Hepatocyte (in vitro differentiated cells): Measurements from ENCODE around the gene OR12D2. TPM values are rescaled to one million over a fixed set of nuclear protein-coding genes. Genes with fewer than 3 reads are reported as not detected.
"Not testable (repeated sequence)": the region's sequence is repeated elsewhere in the genome, so short reads cannot be mapped to it uniquely, and the experiment has no call there.

Experiments used
- DNase-seq: peaks from one replicate; pipeline ENCODE4 v3.0.0-alpha.2; 2016; ENCODE audit warnings: low spot score
- H2AFZ ChIP-seq: fragments of 200-600 bp; sonication (generic); 2 replicates; pipeline ENCODE4 v1.6.0; 2016; ENCODE audit warnings: antibody characterized with exemption, mild to moderate bottlenecking
- H3K27ac ChIP-seq: fragments of 200-600 bp; sonication (generic); 2 replicates; pipeline ENCODE4 v1.5.1; 2016; ENCODE audit warnings: mild to moderate bottlenecking
- H3K27me3 ChIP-seq: fragments of 200-600 bp; sonication (generic); 2 replicates; pipeline ENCODE4 v1.6.1; 2016
- H3K36me3 ChIP-seq: fragments of 200-600 bp; sonication (generic); replicated peaks from 2 replicates; pipeline ENCODE4 v1.5.1; 2016; ENCODE audit warnings: low read depth; ENCODE audit not compliant: insufficient read depth
- H3K4me1 ChIP-seq: fragments of 200-600 bp; sonication (generic); 2 replicates; pipeline ENCODE4 v1.5.1; 2016; ENCODE audit warnings: mild to moderate bottlenecking, moderate library complexity; ENCODE audit not compliant: insufficient read depth
- H3K4me2 ChIP-seq: fragments of 200-600 bp; sonication (generic); 2 replicates; pipeline ENCODE4 v1.6.0; 2016
- H3K4me3 ChIP-seq: fragments of 200-600 bp; sonication (generic); 2 replicates; pipeline ENCODE4 v1.5.1; 2016; ENCODE audit warnings: mild to moderate bottlenecking
- H3K79me2 ChIP-seq: fragments of 200-600 bp; sonication (generic); 2 replicates; pipeline ENCODE4 v1.6.0; 2017; ENCODE audit warnings: mild to moderate bottlenecking
- H3K9me2 ChIP-seq: fragments of 200-600 bp; sonication (generic); replicated peaks from 2 replicates; pipeline ENCODE4 v1.6.0; 2017; ENCODE audit warnings: mild to moderate bottlenecking; ENCODE audit not compliant: insufficient read depth
- H3K9me3 ChIP-seq: fragments of 200-600 bp; sonication (generic); 2 replicates; pipeline ENCODE4 v1.5.1; 2016; ENCODE audit warnings: low read depth, mild to moderate bottlenecking
- H4K20me1 ChIP-seq: fragments of 200-600 bp; sonication (generic); 2 replicates; pipeline ENCODE4 v1.6.0; 2016; ENCODE audit warnings: mild to moderate bottlenecking; ENCODE audit not compliant: insufficient read depth, poor library complexity, severe bottlenecking
- CTCF ChIP-seq: fragments of 200-600 bp; sonication (generic); IDR thresholded peaks from 2 replicates; pipeline ENCODE4 v1.5.1; 2016; ENCODE audit warnings: antibody characterized with exemption, mild to moderate bottlenecking; ENCODE audit not compliant: poor library complexity
- EZH2 ChIP-seq: fragments of 200-600 bp; sonication (generic); IDR thresholded peaks from 2 replicates; pipeline ENCODE4 v1.6.1; 2016; ENCODE audit warnings: antibody characterized with exemption, mild to moderate bottlenecking, borderline replicate concordance
- EZH2phosphoT487 ChIP-seq: fragments of 200-600 bp; sonication (generic); IDR thresholded peaks from one replicate; pipeline ENCODE4 v1.6.1; 2018; ENCODE audit warnings: antibody characterized with exemption, mild to moderate bottlenecking, low read depth, moderate library complexity; ENCODE audit not compliant: unreplicated experiment, severe bottlenecking
- WGBS: methylation state at CpG from one replicate; pipeline ENCODE4 v1.1.6; 2016; ENCODE audit warnings: low lambda C conversion rate; ENCODE audit errors: missing lambda C conversion rate; 5-methylcytosine and 5-hydroxymethylcytosine counted together
- polyA plus RNA-seq: library from polyadenylated mRNA; unstranded; fragments of >200 nt; fragmentation: Nextera tagmentation; extraction: Ambion mirVana; gene quantifications from 2 replicates; pipeline ENCODE4 v1.2.1, GENCODE V29; 2016
- total RNA-seq: library from RNA; depleted of rRNA; stranded (reverse); fragments of >200 nt; gene quantifications from 2 replicates; pipeline ENCODE4 v1.2.3, GENCODE V29; 2014

The OR12D2 gene
- total and polyA plus RNA-seq, 2 experiments from 2014 or later: not detected

- WGBS: 95% methylated on average over 2 of the region's 2 CpGs
- no peaks in the 10 kb centered on the region for H3K27me3 ChIP-seq
- H2AFZ ChIP-seq: no peak overlapping the region
- H3K4me1 ChIP-seq: no peaks in the 10 kb centered on the region
- DNase-seq: no peak
- H3K9me2 ChIP-seq: no peaks in the 10 kb centered on the region
- H3K27ac ChIP-seq: no peak overlapping the region
- no peak overlapping the region for H3K4me2 ChIP-seq
- H3K4me3 ChIP-seq: no peak overlapping the region
- no peaks in the 10 kb centered on the region for H3K79me2 ChIP-seq
- no peaks in the 10 kb centered on the region for H4K20me1 ChIP-seq
- no peaks in the 10 kb centered on the region for H3K9me3 ChIP-seq
- no peaks in the 10 kb centered on the region for H3K36me3 ChIP-seq
- TF ChIP-seq EZH2: no peak
- TF ChIP-seq CTCF: no peak
- TF ChIP-seq EZH2phosphoT487: no peak
Observed at GRCh38 chr6:29424168-29424567, 28.7 kb downstream of the OR12D2 start.

- no peaks in the 10 kb centered on the region for H4K20me1 ChIP-seq
- H3K4me3 ChIP-seq: no peak overlapping the region
- TF ChIP-seq EZH2phosphoT487 (no peak), EZH2 (no peak), CTCF (no peak)
- WGBS: 59% methylated on average over 2 of the region's 2 CpGs
- DNase-seq: no peak
- no peaks in the 10 kb centered on the region for H3K36me3 ChIP-seq
- H3K27ac ChIP-seq: no peak overlapping the region
- no peaks in the 10 kb centered on the region for H3K9me2 ChIP-seq
- H3K79me2 ChIP-seq: no peaks in the 10 kb centered on the region
- no peaks in the 10 kb centered on the region for H3K4me1 ChIP-seq
- no peak overlapping the region for H2AFZ ChIP-seq
- H3K27me3 ChIP-seq: no peaks in the 10 kb centered on the region
- no peaks in the 10 kb centered on the region for H3K9me3 ChIP-seq
- no peak overlapping the region for H3K4me2 ChIP-seq
Observed at GRCh38 chr6:29424575-29424974, 29.1 kb downstream of the OR12D2 start.

- no peak overlapping the region for H3K4me3 ChIP-seq
- 58% methylated on average over 1 of the region's 1 CpG for WGBS
- H3K9me2 ChIP-seq: no peaks in the 10 kb centered on the region
- H2AFZ ChIP-seq: no peak overlapping the region
- H3K4me2 ChIP-seq: no peak overlapping the region
- no peaks in the 10 kb centered on the region for H3K27me3 ChIP-seq
- H3K27ac ChIP-seq: no peak overlapping the region
- no peaks in the 10 kb centered on the region for H3K4me1 ChIP-seq
- H3K9me3 ChIP-seq: no peaks in the 10 kb centered on the region
- no peak for TF ChIP-seq EZH2phosphoT487
- TF ChIP-seq EZH2: no peak
- TF ChIP-seq CTCF: no peak
- DNase-seq: no peak
- no peaks in the 10 kb centered on the region for H3K36me3 ChIP-seq
- no peaks in the 10 kb centered on the region for H4K20me1 ChIP-seq
- H3K79me2 ChIP-seq: no peaks in the 10 kb centered on the region
Observed at GRCh38 chr6:29425075-29425474, 29.6 kb downstream of the OR12D2 start.

- Histone ChIP-seq H3K4me3 (no peak overlapping the region), H3K36me3 (no peaks in the 10 kb centered on the region), H3K9me3 (no peaks in the 10 kb centered on the region), H3K9me2 (no peaks in the 10 kb centered on the region), H2AFZ (no peak overlapping the region), H3K79me2 (no peaks in the 10 kb centered on the region), H3K4me2 (no peak overlapping the region), H3K27me3 (peaks cover 8% of the 10 kb centered on the region), H4K20me1 (no peaks in the 10 kb centered on the region), H3K4me1 (no peaks in the 10 kb centered on the region), H3K27ac (no peak overlapping the region)
- no peak for DNase-seq
- WGBS: 83% methylated on average over 3 of the region's 3 CpGs
- TF ChIP-seq CTCF (no peak), EZH2phosphoT487 (no peak), EZH2 (no peak)
Observed at GRCh38 chr6:29426654-29427053, 31.2 kb downstream of the OR12D2 start.

- not testable (repeated sequence) for H4K20me1 ChIP-seq, H2AFZ ChIP-seq, H3K4me3 ChIP-seq, H3K9me3 ChIP-seq, H3K27me3 ChIP-seq, H3K36me3 ChIP-seq, H3K79me2 ChIP-seq, DNase-seq, H3K4me1 ChIP-seq, H3K9me2 ChIP-seq, H3K4me2 ChIP-seq, H3K27ac ChIP-seq
- 77% methylated on average over 18 of the region's 18 CpGs for WGBS
Observed at GRCh38 chr6:29436730-29437129, 41.3 kb downstream of the OR12D2 start.
